ENCODE results near the gene SLC10A3. TPM values are rescaled to one million over a fixed set of nuclear protein-coding genes. Genes with fewer than 3 reads are reported as not detected.

SLC10A3 gene
- total and polyA plus RNA-seq, 2 of the 13 experiments (the other 11 are each of a cell fraction or from before 2014, with no cell fraction given): 10.1 to 11.5 TPM

- TF ChIP-seq, protein P1, sequence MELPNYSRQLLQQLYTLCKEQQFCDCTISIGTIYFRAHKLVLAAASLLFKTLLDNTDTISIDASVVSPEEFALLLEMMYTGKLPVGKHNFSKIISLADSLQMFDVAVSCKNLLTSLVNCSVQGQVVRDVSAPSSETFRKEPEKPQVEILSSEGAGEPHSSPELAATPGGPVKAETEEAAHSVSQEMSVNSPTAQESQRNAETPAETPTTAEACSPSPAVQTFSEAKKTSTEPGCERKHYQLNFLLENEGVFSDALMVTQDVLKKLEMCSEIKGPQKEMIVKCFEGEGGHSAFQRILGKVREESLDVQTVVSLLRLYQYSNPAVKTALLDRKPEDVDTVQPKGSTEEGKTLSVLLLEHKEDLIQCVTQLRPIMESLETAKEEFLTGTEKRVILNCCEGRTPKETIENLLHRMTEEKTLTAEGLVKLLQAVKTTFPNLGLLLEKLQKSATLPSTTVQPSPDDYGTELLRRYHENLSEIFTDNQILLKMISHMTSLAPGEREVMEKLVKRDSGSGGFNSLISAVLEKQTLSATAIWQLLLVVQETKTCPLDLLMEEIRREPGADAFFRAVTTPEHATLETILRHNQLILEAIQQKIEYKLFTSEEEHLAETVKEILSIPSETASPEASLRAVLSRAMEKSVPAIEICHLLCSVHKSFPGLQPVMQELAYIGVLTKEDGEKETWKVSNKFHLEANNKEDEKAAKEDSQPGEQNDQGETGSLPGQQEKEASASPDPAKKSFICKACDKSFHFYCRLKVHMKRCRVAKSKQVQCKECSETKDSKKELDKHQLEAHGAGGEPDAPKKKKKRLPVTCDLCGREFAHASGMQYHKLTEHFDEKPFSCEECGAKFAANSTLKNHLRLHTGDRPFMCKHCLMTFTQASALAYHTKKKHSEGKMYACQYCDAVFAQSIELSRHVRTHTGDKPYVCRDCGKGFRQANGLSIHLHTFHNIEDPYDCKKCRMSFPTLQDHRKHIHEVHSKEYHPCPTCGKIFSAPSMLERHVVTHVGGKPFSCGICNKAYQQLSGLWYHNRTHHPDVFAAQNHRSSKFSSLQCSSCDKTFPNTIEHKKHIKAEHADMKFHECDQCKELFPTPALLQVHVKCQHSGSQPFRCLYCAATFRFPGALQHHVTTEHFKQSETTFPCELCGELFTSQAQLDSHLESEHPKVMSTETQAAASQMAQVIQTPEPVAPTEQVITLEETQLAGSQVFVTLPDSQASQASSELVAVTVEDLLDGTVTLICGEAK (IDR thresholded peaks at IDR 0.05): no peak
- TF ChIP-seq, protein P1 (CRISPR knock-in tag; IDR thresholded peaks at IDR 0.05): no peak
- TF ChIP-seq ZNF414 (CRISPR knock-in tag; IDR thresholded peaks at IDR 0.05) (no peak), GMEB1 (CRISPR knock-in tag; IDR thresholded peaks at IDR 0.05; ENCODE audit: borderline replicate concordance) (no peak), CBX1 (IDR thresholded peaks at IDR 0.05; ENCODE audit: low read depth) (no peak), MIXL1 (CRISPR knock-in tag; IDR thresholded peaks at IDR 0.05) (no peak)
Observed at GRCh38 chrX:154481195-154481594, 9.2 kb downstream of the SLC10A3 start (continued).

Data from HepG2 (cell line).